ENCODE results near the gene CD300LD. TPM values are rescaled to one million over a fixed set of nuclear protein-coding genes. Genes with fewer than 3 reads are reported as not detected.
"Not testable (repeated sequence)": the region's sequence is repeated elsewhere in the genome, so short reads cannot be mapped to it uniquely, and the experiment has no call there.

Gene CD300LD
- total RNA-seq, 2 donors from 2014 or later = not detected

- Histone ChIP-seq H3K27ac (no peak overlapping the region), H3K27me3 (no peaks in the 10 kb centered on the region), H3K9ac (ENCODE audit: low read depth in 2 of 2, low read length in 2 of 2) (no peak overlapping the region), H3K36me3 (no peaks in the 10 kb centered on the region), H3K4me1 (no peaks in the 10 kb centered on the region), H3K9me3 (no peaks in the 10 kb centered on the region), H3K4me3 (no peak overlapping the region)
- TF ChIP-seq CTCF (IDR thresholded peaks at IDR 0.05) = no peak
- intact Hi-C loops (cut with DNase I) = no loop called here
- DNase-seq = no peak
Measured at GRCh38 chr17:74563358-74563757, 28.7 kb downstream of the CD300LD start.

GRCh38 chr17:74561586-74561985 is 30.5 kb downstream of the CD300LD start:
- H3K4me3 ChIP-seq = no peak overlapping the region
- intact Hi-C loops (cut with DNase I) = no loop called here
- H3K36me3 ChIP-seq = no peaks in the 10 kb centered on the region
- H3K4me1 ChIP-seq = no peaks in the 10 kb centered on the region
- no peak overlapping the region for H3K9ac ChIP-seq (ENCODE audit: low read depth in 2 of 2, low read length in 2 of 2)
- H3K27ac ChIP-seq = no peak overlapping the region
- H3K9me3 ChIP-seq = no peaks in the 10 kb centered on the region
- no peaks in the 10 kb centered on the region for H3K27me3 ChIP-seq
- DNase-seq = no peak
- no peak for TF ChIP-seq CTCF (IDR thresholded peaks at IDR 0.05)

- no peaks in the 10 kb centered on the region for H3K4me1 ChIP-seq
- intact Hi-C loops (cut with DNase I) = no loop called here
- no peaks in the 10 kb centered on the region for H3K36me3 ChIP-seq
- no peak for TF ChIP-seq CTCF (IDR thresholded peaks at IDR 0.05)
- no peak overlapping the region for H3K9ac ChIP-seq (ENCODE audit: low read depth in 2 of 2, low read length in 2 of 2)
- no peaks in the 10 kb centered on the region for H3K9me3 ChIP-seq
- no peak overlapping the region for H3K4me3 ChIP-seq
- no peak overlapping the region for H3K27ac ChIP-seq
- no peaks in the 10 kb centered on the region for H3K27me3 ChIP-seq
- DNase-seq = no peak
Measured at GRCh38 chr17:74558882-74559519, 33.1 kb downstream of the CD300LD start.

- H3K9ac ChIP-seq (ENCODE audit: low read depth in 2 of 2, low read length in 2 of 2); H3K4me3 ChIP-seq; H3K27me3 ChIP-seq; H3K36me3 ChIP-seq; H3K27ac ChIP-seq; H3K9me3 ChIP-seq; intact Hi-C loops (cut with DNase I); DNase-seq; H3K4me1 ChIP-seq: not testable (repeated sequence)
Measured at GRCh38 chr17:74558402-74558801, 33.7 kb downstream of the CD300LD start.

- H3K36me3 ChIP-seq = no peaks in the 10 kb centered on the region
- no peaks in the 10 kb centered on the region for H3K9me3 ChIP-seq
- H3K9ac ChIP-seq (ENCODE audit: low read depth in 2 of 2, low read length in 2 of 2) = no peak overlapping the region
- H3K4me3 ChIP-seq = no peak overlapping the region
- H3K4me1 ChIP-seq = no peaks in the 10 kb centered on the region
- no peak overlapping the region for H3K27ac ChIP-seq
- DNase-seq = no peak
- intact Hi-C loops (cut with DNase I) = no loop called here
- no peaks in the 10 kb centered on the region for H3K27me3 ChIP-seq
- no peak for TF ChIP-seq CTCF (IDR thresholded peaks at IDR 0.05)
Measured at GRCh38 chr17:74555427-74555940, 36.6 kb downstream of the CD300LD start.

- intact Hi-C loops (cut with DNase I) = no loop called here
- H3K4me1 ChIP-seq = no peaks in the 10 kb centered on the region
- no peaks in the 10 kb centered on the region for H3K36me3 ChIP-seq
- DNase-seq = no peak
- H3K9me3 ChIP-seq = no peaks in the 10 kb centered on the region
- H3K4me3 ChIP-seq = no peak overlapping the region
- no peaks in the 10 kb centered on the region for H3K27me3 ChIP-seq
- no peak for TF ChIP-seq CTCF (IDR thresholded peaks at IDR 0.05)
- no peak overlapping the region for H3K27ac ChIP-seq
- no peak overlapping the region for H3K9ac ChIP-seq (ENCODE audit: low read depth in 2 of 2, low read length in 2 of 2)
Measured at GRCh38 chr17:74554909-74555308, 37.2 kb downstream of the CD300LD start.

Measured in colonic mucosa (tissue), 4 donors.